Measurements from ENCODE around the gene BTBD1.

The BTBD1 gene

GRCh38 chr15:82985688-82986441, 81.2 kb downstream of the BTBD1 start, which contains the start of gene RAMAC:
TSS of gene RAMAC (plus strand) at chr15:82986210. CDS start at chr15:82989019, 2,809 bp downstream.
- H3K36me3 ChIP-seq (ENCODE audit: control insufficient read depth in 1 of 2, insufficient read depth in 2 of 2, low read length in 2 of 2): peaks cover 3 to 11% of the 10 kb centered on the region in 2 donors
- peak within 1 kb of the TSS; percentile 97 to 100 for H3K4me3 ChIP-seq (ENCODE audit: low read depth in 1 of 2, low read length in 2 of 2)
- H3K27me3 ChIP-seq (ENCODE audit: low read depth, low read length): no peaks in the 10 kb centered on the region
- H3K4me1 ChIP-seq (ENCODE audit: control insufficient read depth in 1 of 2, insufficient read depth in 2 of 2, low read length in 2 of 2): peaks cover 6 to 14% of the 10 kb centered on the region in 2 donors
- no peaks in the 10 kb centered on the region for H3K9me3 ChIP-seq (ENCODE audit: control insufficient read depth in 1 of 2, low read length in 2 of 2)
- peak within 1 kb of the TSS; percentile 76 for H3K27ac ChIP-seq (ENCODE audit: low read length)

- H3K9me3 ChIP-seq (ENCODE audit: control insufficient read depth in 1 of 2, low read length in 2 of 2): no peaks in the 10 kb centered on the region
- no peaks in the 10 kb centered on the region for H3K27me3 ChIP-seq (ENCODE audit: low read depth, low read length)
- H3K27ac ChIP-seq (ENCODE audit: low read length): no peak overlapping the region
- peaks cover 5 to 6% of the 10 kb centered on the region in 2 donors for H3K4me1 ChIP-seq (ENCODE audit: control insufficient read depth in 1 of 2, insufficient read depth in 2 of 2, low read length in 2 of 2)
- H3K36me3 ChIP-seq (ENCODE audit: control insufficient read depth in 1 of 2, insufficient read depth in 2 of 2, low read length in 2 of 2): no peaks in the 10 kb centered on the region
- no peak overlapping the region for H3K4me3 ChIP-seq (ENCODE audit: low read depth in 1 of 2, low read length in 2 of 2)
Measured at GRCh38 chr15:82980981-82981380, 86.1 kb downstream of the BTBD1 start.

GRCh38 chr15:82979726-82980125, 87.3 kb downstream of the BTBD1 start:
- no peak overlapping the region for H3K27ac ChIP-seq (ENCODE audit: low read length)
- no peaks in the 10 kb centered on the region for H3K36me3 ChIP-seq (ENCODE audit: control insufficient read depth in 1 of 2, insufficient read depth in 2 of 2, low read length in 2 of 2)
- no peaks in the 10 kb centered on the region for H3K4me1 ChIP-seq (ENCODE audit: control insufficient read depth in 1 of 2, insufficient read depth in 2 of 2, low read length in 2 of 2)
- H3K27me3 ChIP-seq (ENCODE audit: low read depth, low read length): no peaks in the 10 kb centered on the region
- no peak overlapping the region for H3K4me3 ChIP-seq (ENCODE audit: low read depth in 1 of 2, low read length in 2 of 2)
- H3K9me3 ChIP-seq (ENCODE audit: control insufficient read depth in 1 of 2, low read length in 2 of 2): no peaks in the 10 kb centered on the region

GRCh38 chr15:82978438-82978837, 88.6 kb downstream of the BTBD1 start:
- H3K4me1 ChIP-seq (ENCODE audit: control insufficient read depth in 1 of 2, insufficient read depth in 2 of 2, low read length in 2 of 2): no peaks in the 10 kb centered on the region
- no peaks in the 10 kb centered on the region for H3K27me3 ChIP-seq (ENCODE audit: low read depth, low read length)
- no peaks in the 10 kb centered on the region for H3K36me3 ChIP-seq (ENCODE audit: control insufficient read depth in 1 of 2, insufficient read depth in 2 of 2, low read length in 2 of 2)
- H3K9me3 ChIP-seq (ENCODE audit: control insufficient read depth in 1 of 2, low read length in 2 of 2): no peaks in the 10 kb centered on the region
- H3K27ac ChIP-seq (ENCODE audit: low read length): no peak overlapping the region
- H3K4me3 ChIP-seq (ENCODE audit: low read depth in 1 of 2, low read length in 2 of 2): no peak overlapping the region

GRCh38 chr15:82977076-82977475, 90.0 kb downstream of the BTBD1 start:
- Histone ChIP-seq H3K27me3 (ENCODE audit: low read depth, low read length) (no peaks in the 10 kb centered on the region), H3K4me3 (ENCODE audit: low read depth in 1 of 2, low read length in 2 of 2) (no peak overlapping the region), H3K4me1 (ENCODE audit: control insufficient read depth in 1 of 2, insufficient read depth in 2 of 2, low read length in 2 of 2) (no peaks in the 10 kb centered on the region), H3K36me3 (ENCODE audit: control insufficient read depth in 1 of 2, insufficient read depth in 2 of 2, low read length in 2 of 2) (no peaks in the 10 kb centered on the region), H3K27ac (ENCODE audit: low read length) (no peak overlapping the region), H3K9me3 (ENCODE audit: control insufficient read depth in 1 of 2, low read length in 2 of 2) (no peaks in the 10 kb centered on the region)

- Histone ChIP-seq H3K36me3 (ENCODE audit: control insufficient read depth in 1 of 2, insufficient read depth in 2 of 2, low read length in 2 of 2) (no peaks in the 10 kb centered on the region), H3K9me3 (ENCODE audit: control insufficient read depth in 1 of 2, low read length in 2 of 2) (no peaks in the 10 kb centered on the region), H3K4me3 (ENCODE audit: low read depth in 1 of 2, low read length in 2 of 2) (no peak overlapping the region), H3K27ac (ENCODE audit: low read length) (no peak overlapping the region), H3K4me1 (ENCODE audit: control insufficient read depth in 1 of 2, insufficient read depth in 2 of 2, low read length in 2 of 2) (no peaks in the 10 kb centered on the region), H3K27me3 (ENCODE audit: low read depth, low read length) (no peaks in the 10 kb centered on the region)
Measured at GRCh38 chr15:82972990-82973389, 94.1 kb downstream of the BTBD1 start.

- Histone ChIP-seq H3K36me3 (ENCODE audit: control insufficient read depth in 1 of 2, insufficient read depth in 2 of 2, low read length in 2 of 2) (no peaks in the 10 kb centered on the region), H3K9me3 (ENCODE audit: control insufficient read depth in 1 of 2, low read length in 2 of 2) (no peaks in the 10 kb centered on the region), H3K4me3 (ENCODE audit: low read depth in 1 of 2, low read length in 2 of 2) (no peak overlapping the region), H3K27me3 (ENCODE audit: low read depth, low read length) (no peaks in the 10 kb centered on the region), H3K4me1 (ENCODE audit: control insufficient read depth in 1 of 2, insufficient read depth in 2 of 2, low read length in 2 of 2) (no peaks in the 10 kb centered on the region), H3K27ac (ENCODE audit: low read length) (no peak overlapping the region)
Measured at GRCh38 chr15:82971218-82971984, 95.7 kb downstream of the BTBD1 start.

- no peaks in the 10 kb centered on the region for H3K36me3 ChIP-seq (ENCODE audit: control insufficient read depth in 1 of 2, insufficient read depth in 2 of 2, low read length in 2 of 2)
- H3K4me3 ChIP-seq (ENCODE audit: low read depth in 1 of 2, low read length in 2 of 2): no peak overlapping the region
- no peak overlapping the region for H3K27ac ChIP-seq (ENCODE audit: low read length)
- H3K4me1 ChIP-seq (ENCODE audit: control insufficient read depth in 1 of 2, insufficient read depth in 2 of 2, low read length in 2 of 2): no peaks in the 10 kb centered on the region
- no peaks in the 10 kb centered on the region for H3K27me3 ChIP-seq (ENCODE audit: low read depth, low read length)
- no peaks in the 10 kb centered on the region for H3K9me3 ChIP-seq (ENCODE audit: control insufficient read depth in 1 of 2, low read length in 2 of 2)
Measured at GRCh38 chr15:82970696-82971095, 96.4 kb downstream of the BTBD1 start.

- Histone ChIP-seq H3K27me3 (ENCODE audit: low read depth, low read length) (no peaks in the 10 kb centered on the region), H3K4me3 (ENCODE audit: low read depth in 1 of 2, low read length in 2 of 2) (no peak overlapping the region), H3K36me3 (ENCODE audit: control insufficient read depth in 1 of 2, insufficient read depth in 2 of 2, low read length in 2 of 2) (no peaks in the 10 kb centered on the region), H3K9me3 (ENCODE audit: control insufficient read depth in 1 of 2, low read length in 2 of 2) (no peaks in the 10 kb centered on the region), H3K27ac (ENCODE audit: low read length) (no peak overlapping the region), H3K4me1 (ENCODE audit: control insufficient read depth in 1 of 2, insufficient read depth in 2 of 2, low read length in 2 of 2) (no peaks in the 10 kb centered on the region)
Measured at GRCh38 chr15:82970078-82970686, 96.9 kb downstream of the BTBD1 start.

GRCh38 chr15:82969353-82969752, 97.7 kb downstream of the BTBD1 start:
- H3K27me3 ChIP-seq (ENCODE audit: low read depth, low read length): no peaks in the 10 kb centered on the region
- no peaks in the 10 kb centered on the region for H3K4me1 ChIP-seq (ENCODE audit: control insufficient read depth in 1 of 2, insufficient read depth in 2 of 2, low read length in 2 of 2)
- no peak overlapping the region for H3K27ac ChIP-seq (ENCODE audit: low read length)
- no peaks in the 10 kb centered on the region for H3K36me3 ChIP-seq (ENCODE audit: control insufficient read depth in 1 of 2, insufficient read depth in 2 of 2, low read length in 2 of 2)
- no peak overlapping the region for H3K4me3 ChIP-seq (ENCODE audit: low read depth in 1 of 2, low read length in 2 of 2)
- no peaks in the 10 kb centered on the region for H3K9me3 ChIP-seq (ENCODE audit: control insufficient read depth in 1 of 2, low read length in 2 of 2)

GRCh38 chr15:82968066-82968465, 99.0 kb downstream of the BTBD1 start:
- Histone ChIP-seq H3K27ac (ENCODE audit: low read length) (no peak overlapping the region), H3K4me3 (ENCODE audit: low read depth in 1 of 2, low read length in 2 of 2) (no peak overlapping the region), H3K4me1 (ENCODE audit: control insufficient read depth in 1 of 2, insufficient read depth in 2 of 2, low read length in 2 of 2) (no peaks in the 10 kb centered on the region)

More at GRCh38 chr15:82968066-82968465, 99.0 kb downstream of the BTBD1 start:
- H3K36me3 ChIP-seq (ENCODE audit: control insufficient read depth in 1 of 2, insufficient read depth in 2 of 2, low read length in 2 of 2): no peaks in the 10 kb centered on the region
- H3K27me3 ChIP-seq (ENCODE audit: low read depth, low read length): no peaks in the 10 kb centered on the region
- no peaks in the 10 kb centered on the region for H3K9me3 ChIP-seq (ENCODE audit: control insufficient read depth in 1 of 2, low read length in 2 of 2)
